HepG2 (cell line): ENCODE results near the gene ARHGEF9. TPM values are rescaled to one million over a fixed set of nuclear protein-coding genes. Genes with fewer than 3 reads are reported as not detected.

Experiments
- ATAC-seq: fragments of 200-7000 bp; cut with Tn5 transposase; 3 replicates; pipeline ENCODE4 v1.9.1; 2020; ENCODE audit warnings: mild to moderate bottlenecking, moderate library complexity
- BruUV-seq: library from RNA; stranded (reverse); fragments of 400-500 nt; replicated peaks from 2 replicates; lab custom pipeline; 2021; lab: Mats Ljungman, UMichigan
- CTCF ChIA-PET: fragments of 300-600 bp; formaldehyde crosslinking; extraction: SDS; loops from one replicate; lab custom pipeline; 2021; ENCODE audit warnings: low total read pairs, inconsistent platforms, low intra/inter-chr PET ratio; lab: Yijun Ruan, JAX
- POLR2A ChIA-PET: fragments of 350-600 bp; sonication (Branson Sonifier 250); formaldehyde crosslinking; loops from one replicate; lab custom pipeline; 2020; ENCODE audit warnings: antibody characterized with exemption, inconsistent platforms; lab: Yijun Ruan, JAX
- DNase-seq: peaks from one replicate; pipeline ENCODE4 v3.0.0-alpha.2; 2015; ENCODE audit warnings: low spot score
- FAIRE-seq: peaks from 3 replicates; lab custom pipeline; 2011; peaks lifted over from hg19 to GRCh38; lab: Jason Lieb, UNC
- H2AFZ ChIP-seq: one replicate; pipeline ENCODE4 v1.6.1; 2011; ENCODE audit warnings: low read length, inconsistent platforms
- H3K27ac ChIP-seq: fragments of 300-600 bp; 3 replicates; pipeline ENCODE4 v1.8.0; 2011; ENCODE audit warnings: mixed run types, mild to moderate bottlenecking, mixed read lengths, low read length, inconsistent platforms; ENCODE audit not compliant: insufficient read depth; ENCODE audit errors: extremely low read length
- H3K27me3 ChIP-seq, 2 experiments: fragments of 200-600 bp in 1 of 2; 2 replicates in 1 of 2; 3 replicates in 1 of 2; pipeline versions ENCODE4 v1.6.0 to v1.8.0; 2011; ENCODE audit warnings: low read length in 2 of 2, mild to moderate bottlenecking in 2 of 2, moderate library complexity in 2 of 2, inconsistent platforms in 1 of 2; ENCODE audit not compliant: insufficient read depth in 2 of 2, control insufficient read depth in 1 of 2
- H3K36me3 ChIP-seq, 2 experiments: fragments of 200-600 bp in 1 of 2; replicated peaks in 1 of 2; 2 replicates in 1 of 2; 3 replicates in 1 of 2; pipeline versions ENCODE4 v1.5.1 to v1.8.0; 2011; ENCODE audit warnings: low read length in 2 of 2, inconsistent platforms in 1 of 2; ENCODE audit not compliant: insufficient read depth in 2 of 2, control insufficient read depth in 1 of 2
- H3K4me1 ChIP-seq: 2 replicates; pipeline ENCODE4 v1.5.1; 2012; ENCODE audit warnings: low read length, inconsistent platforms; ENCODE audit not compliant: insufficient read depth
- H3K4me2 ChIP-seq: 2 replicates; pipeline ENCODE4 v1.6.0; 2011; ENCODE audit warnings: low read depth, low read length, inconsistent platforms
- H3K4me3 ChIP-seq, 3 experiments: fragments of 200-600 bp in 1 of 3; sonication (generic), shearing (Covaris generic) in 1 of 3; replicated peaks in 1 of 3; 2 replicates each; pipeline ENCODE4 v1.5.1; 2011 to 2016; ENCODE audit warnings: low read length in 3 of 3, inconsistent platforms in 2 of 3, low read depth in 2 of 3, mild to moderate bottlenecking in 2 of 3, control low read depth in 1 of 3, mixed read lengths in 1 of 3; ENCODE audit not compliant: insufficient read depth in 1 of 3
- H3K79me2 ChIP-seq: one replicate; pipeline ENCODE4 v1.6.1; 2011; ENCODE audit warnings: low read length, inconsistent platforms; ENCODE audit not compliant: insufficient read depth
- H3K9ac ChIP-seq: 2 replicates; pipeline ENCODE4 v1.6.0; 2011; ENCODE audit warnings: mild to moderate bottlenecking, low read depth, low read length, inconsistent platforms; ENCODE audit not compliant: insufficient read depth
- H3K9me3 ChIP-seq: 2 replicates; pipeline ENCODE4 v1.5.1; 2012; ENCODE audit warnings: mild to moderate bottlenecking, low read length
- H4K20me1 ChIP-seq: 2 replicates; pipeline ENCODE4 v1.6.0; 2011; ENCODE audit warnings: inconsistent platforms, mild to moderate bottlenecking, low read length, moderate library complexity; ENCODE audit not compliant: insufficient read depth
- IKZF5 ChIP-seq: IDR thresholded peaks from 2 replicates; pipeline ENCODE4 v1.6.1; 2018; ENCODE audit warnings: missing genetic modification reagents, mild to moderate bottlenecking, missing compliant biosample characterization
- IRF9 ChIP-seq: sonication (generic); formaldehyde crosslinking; IDR thresholded peaks from 2 replicates; pipeline ENCODE4 v1.8.0; 2022; ENCODE audit warnings: missing genetic modification reagents, mild to moderate bottlenecking, borderline replicate concordance
- MYPOP ChIP-seq: sonication (generic); formaldehyde crosslinking; IDR thresholded peaks from 2 replicates; pipeline ENCODE4 v1.8.1; 2023; ENCODE audit warnings: mild to moderate bottlenecking, moderate library complexity, missing genetic modification reagents
- NCOR1 ChIP-seq: fragments of 200-600 bp; sonication (generic); IDR thresholded peaks from 2 replicates; pipeline ENCODE4 v1.7.0; 2017; ENCODE audit warnings: antibody characterized with exemption, low read length, borderline replicate concordance
- ZNF318 ChIP-seq: sonication (generic); formaldehyde crosslinking; IDR thresholded peaks from 2 replicates; pipeline ENCODE4 v1.4.0; 2020; ENCODE audit warnings: mild to moderate bottlenecking, missing genetic modification reagents
- ZNF572 ChIP-seq: sonication (generic); formaldehyde crosslinking; IDR thresholded peaks from 2 replicates; pipeline ENCODE4 v1.5.1; 2020; ENCODE audit warnings: mild to moderate bottlenecking, missing genetic modification reagents
- ZNF619 ChIP-seq: sonication (generic); formaldehyde crosslinking; IDR thresholded peaks from 2 replicates; pipeline ENCODE4 v1.4.0; 2020; ENCODE audit warnings: mild to moderate bottlenecking, missing genetic modification reagents
- ZNF839 ChIP-seq: sonication (generic); formaldehyde crosslinking; IDR thresholded peaks from 2 replicates; pipeline ENCODE4 v1.4.0; 2020; ENCODE audit warnings: missing genetic modification reagents, mild to moderate bottlenecking, borderline replicate concordance
- WGBS: methylation state at CpG from one replicate; pipeline ENCODE4 v1.1.6; 2017; ENCODE audit warnings: low lambda C conversion rate; 5-methylcytosine and 5-hydroxymethylcytosine counted together
- in situ Hi-C: cut with HindIII; loops from 2 replicates; pipeline ENCODE4 v1.10.0; 2017; ENCODE audit warnings: low pct_unique_long_range_greater_than_20kb; ENCODE audit not compliant: extremely low pct_ligation_motif_present
- intact Hi-C: fragments of 100-400 bp; cut with micrococcal nuclease; formaldehyde crosslinking; loops from one replicate; pipeline ENCODE4 v1.10.0; 2022; ENCODE audit not compliant: unreplicated experiment
- polyA plus RNA-seq, 8 experiments: library from polyadenylated mRNA; depleted of rRNA in 3 of 8; stranded (reverse) in 7 of 8; unstranded in 1 of 8; fragments of >200 nt; fragmentation: Illumina TruSeq in 4 of 8; extraction: Trizol in 4 of 8; gene quantifications; 2 replicates each; pipeline versions ENCODE4 v1.2.1 to v1.2.3, GENCODE V29; 2011 to 2016; ENCODE audit warnings: low read depth in 4 of 8, missing spikeins in 1 of 8, mixed read lengths in 1 of 8; ENCODE audit not compliant: insufficient read depth in 1 of 8
- total RNA-seq, 5 experiments: library from RNA; depleted of rRNA; stranded (reverse); fragments of >200 nt; fragmentation: Illumina TruSeq; extraction: Trizol; gene quantifications; 2 replicates each; pipeline ENCODE4 v1.2.3, GENCODE V29; 2016; ENCODE audit warnings: low read depth in 1 of 5

Gene ARHGEF9
- total and polyA plus RNA-seq, 2 of the 13 experiments (the other 11 are each of a cell fraction or from before 2014, with no cell fraction given) = 0.91 to 1.8 TPM

GRCh38 chrX:63680423-63680822, 104.6 kb downstream of the ARHGEF9 start:
- FAIRE-seq (no peak), DNase-seq (no peak), ATAC-seq (no peak)
- TF ChIP-seq ZNF318 (no peak), IRF9 (CRISPR knock-in tag) (no peak), ZNF839 (CRISPR knock-in tag) (no peak), IKZF5 (CRISPR knock-in tag) (no peak), ZNF572 (CRISPR knock-in tag) (no peak), NCOR1 (no peak), ZNF619 (CRISPR knock-in tag) (no peak), MYPOP (no peak)
- POLR2A ChIA-PET = no interaction called here
- in situ Hi-C loops (no loop called here), intact Hi-C loops (no loop called here)
- no peaks in the 10 kb centered on the region for H3K36me3 ChIP-seq
- no peaks in the 10 kb centered on the region for H3K27me3 ChIP-seq
- BruUV-seq = no TSS peak
- no peaks in the 10 kb centered on the region for H3K4me1 ChIP-seq
- no peak overlapping the region for H3K4me3 ChIP-seq
- H2AFZ ChIP-seq = no peak overlapping the region
- H3K9me3 ChIP-seq = no peaks in the 10 kb centered on the region
- no peaks in the 10 kb centered on the region for H3K79me2 ChIP-seq
- no peak overlapping the region for H3K9ac ChIP-seq
- CTCF ChIA-PET = no interaction called here
- no peak overlapping the region for H3K4me2 ChIP-seq
- no peaks in the 10 kb centered on the region for H4K20me1 ChIP-seq
- WGBS = 33% methylated on average over 1 of the region's 3 CpGs
- H3K27ac ChIP-seq = no peak overlapping the region
